GM23248 (cell line): Measurements from ENCODE around the gene ADH4. TPM values are rescaled to one million over a fixed set of nuclear protein-coding genes. Genes with fewer than 3 reads are reported as not detected.
"Not testable (repeated sequence)": the region's sequence is repeated elsewhere in the genome, so short reads cannot be mapped to it uniquely, and the experiment has no call there.

Experiments
- DNase-seq: peaks from one replicate; pipeline ENCODE4 v3.0.0-alpha.2; 2015
- H2AFZ ChIP-seq: fragments of 200-600 bp; sonication (generic); 2 replicates; pipeline ENCODE4 v1.6.1; 2016; ENCODE audit warnings: antibody characterized with exemption
- H3F3A ChIP-seq: fragments of 200-600 bp; sonication (generic); 2 replicates; pipeline ENCODE4 v1.6.1; 2016; ENCODE audit warnings: mild to moderate bottlenecking, antibody characterized with exemption, mixed run types; ENCODE audit not compliant: insufficient read depth
- H3K27ac ChIP-seq: fragments of 200-600 bp; sonication (generic); 2 replicates; pipeline ENCODE4 v1.5.1; 2016; ENCODE audit warnings: mild to moderate bottlenecking
- H3K27me3 ChIP-seq: fragments of 200-600 bp; sonication (generic); replicated peaks from 2 replicates; pipeline ENCODE4 v1.6.1; 2016; ENCODE audit warnings: mild to moderate bottlenecking; ENCODE audit not compliant: insufficient read depth
- H3K36me3 ChIP-seq: fragments of 200-600 bp; sonication (generic); 2 replicates; pipeline ENCODE4 v1.6.1; 2016; ENCODE audit warnings: low read depth, mild to moderate bottlenecking
- H3K4me1 ChIP-seq: fragments of 200-600 bp; sonication (generic); 2 replicates; pipeline ENCODE4 v1.6.1; 2016; ENCODE audit warnings: mild to moderate bottlenecking; ENCODE audit not compliant: insufficient read depth
- H3K4me2 ChIP-seq: fragments of 200-600 bp; sonication (generic); one replicate; pipeline ENCODE4 v1.6.1; 2016; ENCODE audit warnings: mild to moderate bottlenecking; ENCODE audit not compliant: unreplicated experiment
- H3K4me3 ChIP-seq: fragments of 200-600 bp; sonication (generic); 2 replicates; pipeline ENCODE4 v1.5.1; 2016; ENCODE audit warnings: mild to moderate bottlenecking
- H3K79me2 ChIP-seq: fragments of 200-600 bp; sonication (generic); 2 replicates; pipeline ENCODE4 v1.6.1; 2016; ENCODE audit warnings: mild to moderate bottlenecking; ENCODE audit not compliant: insufficient read depth
- H3K9ac ChIP-seq: fragments of 200-600 bp; sonication (generic); 2 replicates; pipeline ENCODE4 v1.6.1; 2016; ENCODE audit warnings: mild to moderate bottlenecking
- H3K9me2 ChIP-seq: fragments of 200-600 bp; sonication (generic); 2 replicates; pipeline ENCODE4 v1.6.1; 2016; ENCODE audit warnings: mixed run types, mild to moderate bottlenecking, moderate library complexity; ENCODE audit not compliant: insufficient read depth
- H3K9me3 ChIP-seq: fragments of 200-600 bp; sonication (generic); one replicate; pipeline ENCODE4 v1.6.1; 2017; ENCODE audit warnings: low read depth
- H4K20me1 ChIP-seq: fragments of 200-600 bp; sonication (generic); 2 replicates; pipeline ENCODE4 v1.6.0; 2016; ENCODE audit not compliant: insufficient read depth
- EZH2 ChIP-seq: fragments of 200-600 bp; sonication (generic); IDR thresholded peaks from 2 replicates; pipeline ENCODE4 v1.6.1; 2018; ENCODE audit warnings: antibody characterized with exemption, mild to moderate bottlenecking; ENCODE audit not compliant: insufficient read depth, poor library complexity, severe bottlenecking
- EZH2phosphoT487 ChIP-seq: fragments of 200-600 bp; sonication (generic); IDR thresholded peaks from 2 replicates; pipeline ENCODE4 v1.6.1; 2018; ENCODE audit warnings: antibody characterized with exemption, moderate library complexity, mild to moderate bottlenecking, low read depth; ENCODE audit not compliant: insufficient read depth
- WGBS, 2 experiments: methylation state at CpG; one replicate each; pipeline ENCODE4 v1.1.6; 2015 to 2017; ENCODE audit warnings: low lambda C conversion rate in 2 of 2, low coverage in 1 of 2; ENCODE audit errors: missing lambda C conversion rate in 2 of 2; 5-methylcytosine and 5-hydroxymethylcytosine counted together
- in situ Hi-C: fragments of 300-500 bp; cut with MboI; formaldehyde crosslinking; loops from 2 replicates; pipeline ENCODE4 v1.15.0; 2020
- polyA plus RNA-seq: library from polyadenylated mRNA; unstranded; fragments of >200 nt; fragmentation: Nextera tagmentation; extraction: Ambion mirVana; gene quantifications from 2 replicates; pipeline ENCODE4 v1.2.1, GENCODE V29; 2016
- total RNA-seq: library from RNA; depleted of rRNA; stranded (reverse); fragments of >200 nt; shearing (Covaris generic); gene quantifications from 2 replicates; pipeline ENCODE4 v1.2.3, GENCODE V29; 2014; rRNA removed

Gene ADH4
- total RNA-seq (not detected in 2 replicates), polyA plus RNA-seq (not detected in 2 replicates)

- peak; percentile 35 for DNase-seq
- Histone ChIP-seq H3K27ac (no peak within 1 kb of the TSS), H4K20me1 (no peaks in the 10 kb centered on the region), H3K9ac (no peak within 1 kb of the TSS), H2AFZ (peak within 1 kb of the TSS; percentile 79), H3K79me2 (no peaks in the 10 kb centered on the region), H3F3A (no peaks in the 10 kb centered on the region), H3K9me3 (no peaks in the 10 kb centered on the region), H3K9me2 (no peaks in the 10 kb centered on the region), H3K27me3 (no peaks in the 10 kb centered on the region), H3K4me1 (no peaks in the 10 kb centered on the region), H3K4me2 (no peak within 1 kb of the TSS), H3K4me3 (no peak within 1 kb of the TSS), H3K36me3 (no peaks in the 10 kb centered on the region)
- WGBS, 2 experiments, result 25 to 31% methylated on average over 2 of the region's 2 CpGs
- TF ChIP-seq EZH2phosphoT487 (no peak), EZH2 (no peak)
- in situ Hi-C loops, result no loop called here
Observed at GRCh38 chr4:99144070-99144469, at the start of gene ADH4. ADH4 (minus strand) TSS chr4:99144297; CDS start chr4:99144222, 75 bp downstream.

- Histone ChIP-seq H3K4me1 (no peaks in the 10 kb centered on the region), H3K9me2 (no peaks in the 10 kb centered on the region), H3K4me3 (no peak overlapping the region), H3K27ac (no peak overlapping the region), H3K36me3 (no peaks in the 10 kb centered on the region), H3K9ac (no peak overlapping the region), H3K27me3 (no peaks in the 10 kb centered on the region), H2AFZ (no peak overlapping the region), H3K9me3 (no peaks in the 10 kb centered on the region), H3K4me2 (no peak overlapping the region), H4K20me1 (no peaks in the 10 kb centered on the region), H3F3A (no peaks in the 10 kb centered on the region), H3K79me2 (no peaks in the 10 kb centered on the region)
- 35 to 38% methylated on average over 5 of the region's 5 CpGs for WGBS, 2 experiments
- TF ChIP-seq EZH2phosphoT487 (no peak), EZH2 (no peak)
- DNase-seq, result no peak
- in situ Hi-C loops, result no loop called here
Observed at GRCh38 chr4:99190336-99190735, 46.2 kb upstream of the ADH4 start.

- H3K36me3 ChIP-seq, H4K20me1 ChIP-seq, H3K9me3 ChIP-seq, H2AFZ ChIP-seq, H3K27me3 ChIP-seq, H3F3A ChIP-seq, H3K4me3 ChIP-seq, H3K9ac ChIP-seq, H3K79me2 ChIP-seq, in situ Hi-C loops, H3K4me1 ChIP-seq, H3K27ac ChIP-seq, H3K9me2 ChIP-seq, H3K4me2 ChIP-seq: not testable (repeated sequence)
- 74 to 79% methylated on average over 3 of the region's 3 CpGs for WGBS, 2 experiments
- DNase-seq, result peak; percentile 6
Observed at GRCh38 chr4:99189900-99190299, 45.8 kb upstream of the ADH4 start.

GRCh38 chr4:99186029-99186428 lies 41.9 kb upstream of the ADH4 start:
- no peaks in the 10 kb centered on the region for H3K79me2 ChIP-seq
- H4K20me1 ChIP-seq, result no peaks in the 10 kb centered on the region
- no peak overlapping the region for H2AFZ ChIP-seq
- TF ChIP-seq EZH2, result no peak
- no peak for TF ChIP-seq EZH2phosphoT487
- H3K36me3 ChIP-seq, result no peaks in the 10 kb centered on the region
- no peaks in the 10 kb centered on the region for H3K9me2 ChIP-seq
- no peak overlapping the region for H3K27ac ChIP-seq
- WGBS, 2 experiments, result 31 to 40% methylated on average over 1 of the region's 1 CpG
- no peaks in the 10 kb centered on the region for H3K9me3 ChIP-seq
- in situ Hi-C loops, result no loop called here
- no peak overlapping the region for H3K4me2 ChIP-seq
- peaks cover 3% of the 10 kb centered on the region; the same call in 1 of the 2 replicates for H3F3A ChIP-seq
- no peaks in the 10 kb centered on the region for H3K4me1 ChIP-seq
- no peak for DNase-seq
- no peak overlapping the region for H3K4me3 ChIP-seq
- H3K27me3 ChIP-seq, result no peaks in the 10 kb centered on the region
- H3K9ac ChIP-seq, result no peak overlapping the region

- Histone ChIP-seq H3K9me3 (no peaks in the 10 kb centered on the region), H3K79me2 (no peaks in the 10 kb centered on the region), H3K9me2 (no peaks in the 10 kb centered on the region), H3K4me3 (no peak overlapping the region), H3K4me1 (peaks cover 3% of the 10 kb centered on the region), H2AFZ (no peak overlapping the region), H3K36me3 (no peaks in the 10 kb centered on the region), H3K4me2 (no peak overlapping the region), H3F3A (peaks cover 8% of the 10 kb centered on the region), H3K27me3 (no peaks in the 10 kb centered on the region), H4K20me1 (no peaks in the 10 kb centered on the region), H3K27ac (no peak overlapping the region), H3K9ac (no peak overlapping the region)
- in situ Hi-C loops, result no loop called here
- DNase-seq, result no peak
- no peak for TF ChIP-seq EZH2phosphoT487
- no peak for TF ChIP-seq EZH2
- 78 to 90% methylated on average over 2 of the region's 2 CpGs for WGBS, 2 experiments
Observed at GRCh38 chr4:99185581-99185980, 41.5 kb upstream of the ADH4 start.
